Hematopoietic multipotent progenitor cell treated with erythropoietin and hydrocortisone succinate and interleukin-3 and kit ligand, for 6 days (in vitro differentiated cells): ENCODE measurements around the gene CD63.

Experiments
- DNase-seq: peaks from one replicate; pipeline ENCODE4 v3.0.0-alpha.2; 2015

Gene CD63

GRCh38 chr12:55720071-55720564, 8.7 kb downstream of the CD63 start, which contains the start of gene RDH5:
Gene RDH5, plus strand, starts transcription at chr12:55720393. Its CDS starts 792 bp downstream, at chr12:55721185.
- no peak for DNase-seq

DNA sequence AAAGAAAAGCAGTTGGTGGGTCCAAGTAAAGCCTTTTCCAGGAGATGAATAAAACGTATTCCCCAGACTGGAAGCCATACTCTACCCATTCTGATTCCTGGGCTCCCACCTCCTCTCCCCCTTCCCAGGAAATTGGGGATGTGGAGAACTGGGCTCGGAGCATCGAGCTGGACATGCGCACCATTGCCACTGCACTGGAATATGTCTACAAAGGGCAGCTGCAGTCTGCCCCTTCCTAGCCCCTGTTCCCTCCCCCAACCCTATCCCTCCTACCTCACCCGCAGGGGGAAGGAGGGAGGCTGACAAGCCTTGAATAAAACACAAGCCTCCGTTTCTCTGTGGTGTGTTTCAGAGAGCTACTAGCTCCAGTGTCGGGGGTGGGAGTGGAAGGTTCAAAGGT, 9.4 kb downstream of the CD63 start:
- no peak for DNase-seq

GRCh38 chr12:55718624-55719275, 10.1 kb downstream of the CD63 start:
- no peak for DNase-seq

- DNase-seq = no peak
Measured at GRCh38 chr12:55718015-55718414, 10.8 kb downstream of the CD63 start.

DNA sequence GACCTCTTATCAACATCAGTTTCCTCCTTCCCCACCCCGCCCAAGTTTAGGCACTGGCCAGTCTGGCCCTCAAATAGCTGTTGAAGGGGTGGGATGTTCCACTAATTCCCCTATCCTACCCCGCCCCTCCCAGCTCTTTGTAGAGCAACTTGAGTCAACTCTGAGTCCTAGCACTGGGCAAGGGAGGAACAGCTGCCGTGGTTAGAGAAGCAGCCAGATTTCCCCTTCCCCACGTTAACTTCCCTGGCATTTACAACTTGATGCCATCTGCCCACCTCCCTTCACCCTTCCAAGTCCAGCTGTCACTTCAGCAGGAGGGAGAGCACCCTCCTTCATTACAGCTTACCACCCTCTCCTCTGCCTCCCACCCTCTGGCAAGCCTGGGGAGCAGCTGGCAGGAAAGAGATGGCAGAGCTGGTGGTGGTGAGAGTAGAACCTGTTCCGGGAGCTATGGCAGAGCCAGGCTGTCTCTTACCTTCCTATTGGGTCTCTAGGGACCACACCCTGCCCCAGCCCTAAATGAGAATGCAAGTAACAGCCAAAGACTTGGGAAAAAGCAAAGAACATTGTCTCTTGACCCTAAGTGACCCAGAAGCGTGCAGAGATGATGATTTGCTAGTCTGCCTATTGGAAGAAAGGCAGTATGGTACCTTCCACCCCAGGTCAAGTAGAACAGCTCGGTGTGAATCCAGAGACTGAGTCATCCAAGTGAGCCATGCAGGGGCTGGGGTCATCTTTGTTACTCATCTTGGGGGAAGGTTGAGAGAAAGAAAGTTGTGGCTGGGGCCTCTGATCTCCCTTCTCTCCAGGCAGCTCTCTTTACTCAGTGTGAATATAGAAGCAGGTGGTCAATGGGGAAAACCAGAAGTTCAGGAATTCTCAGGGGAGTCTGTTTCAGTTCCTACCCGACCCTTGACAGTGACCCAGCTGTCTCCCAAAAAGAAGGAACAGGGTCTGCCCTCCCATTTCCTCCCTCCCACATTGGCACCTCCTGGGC, 11.5 kb downstream of the CD63 start:
- peak; percentile 55 for DNase-seq

- DNase-seq = no peak
Measured at GRCh38 chr12:55716582-55716957, 12.2 kb downstream of the CD63 start.

DNA sequence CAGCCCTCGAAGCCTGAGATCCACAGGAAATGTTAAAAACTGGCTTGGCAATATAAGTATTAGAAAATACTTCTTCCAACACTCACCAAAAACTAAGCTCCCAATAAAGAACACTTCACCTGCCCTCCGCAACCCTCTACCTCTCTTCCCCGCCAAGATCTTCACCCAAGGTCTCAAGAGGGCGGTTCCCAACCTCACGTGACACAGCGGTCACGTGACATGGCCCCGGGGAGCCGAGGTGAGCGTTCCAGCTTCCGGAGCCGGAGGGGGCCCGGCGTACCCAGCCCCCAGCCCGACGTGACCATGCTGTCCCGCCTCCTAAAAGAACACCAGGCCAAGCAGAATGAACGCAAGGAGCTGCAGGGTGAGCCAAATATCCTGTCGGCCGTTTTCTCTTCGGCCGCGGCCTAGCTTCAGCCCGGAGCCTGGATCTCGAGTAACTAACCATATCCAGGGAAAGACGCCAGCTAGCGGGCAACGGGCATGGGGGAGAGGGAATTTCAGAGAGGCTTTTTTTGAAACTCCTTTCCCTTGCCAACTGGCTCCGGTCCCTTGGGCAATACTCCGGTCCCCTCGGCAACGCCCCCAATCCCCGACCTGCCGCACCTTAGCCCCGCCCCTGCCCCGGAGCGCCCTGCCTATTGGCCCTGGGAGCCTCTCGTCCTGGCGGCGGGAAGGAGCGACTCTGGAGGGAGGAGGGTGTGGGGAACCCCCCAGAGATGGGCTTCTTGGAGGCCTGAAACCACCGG, 12.8 kb downstream of the CD63 start, which contains the start of gene BLOC1S1:
Gene BLOC1S1 (plus strand): TSS at position 214 of the 749 bp plus-strand sequence. CDS start 6 bp downstream, at position 220.
- DNase-seq = peak; percentile 95

GRCh38 chr12:55715169-55715764, 13.5 kb downstream of the CD63 start:
- no peak for DNase-seq

DNA sequence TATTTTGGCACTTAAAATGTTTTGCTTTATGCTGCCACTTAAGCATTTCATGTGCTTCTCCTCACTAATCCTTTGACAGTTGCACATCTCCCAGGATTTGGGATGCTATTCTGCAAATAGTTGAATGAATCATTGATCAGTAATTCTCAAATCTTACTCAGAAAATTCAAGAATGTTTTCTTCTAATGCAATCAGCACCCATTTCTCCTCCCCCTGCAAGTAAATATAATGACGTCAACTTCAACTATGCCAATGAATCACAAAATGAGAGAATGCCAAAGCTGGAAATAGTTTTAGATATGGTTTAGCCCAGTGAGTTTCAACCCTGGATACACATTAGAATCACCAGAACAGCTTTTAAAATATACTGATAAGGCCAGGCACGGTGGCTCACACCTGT, 15.1 kb downstream of the CD63 start:
- no peak for DNase-seq

GRCh38 chr12:55712700-55713415, 16.0 kb downstream of the CD63 start:
- DNase-seq = no peak

DNA sequence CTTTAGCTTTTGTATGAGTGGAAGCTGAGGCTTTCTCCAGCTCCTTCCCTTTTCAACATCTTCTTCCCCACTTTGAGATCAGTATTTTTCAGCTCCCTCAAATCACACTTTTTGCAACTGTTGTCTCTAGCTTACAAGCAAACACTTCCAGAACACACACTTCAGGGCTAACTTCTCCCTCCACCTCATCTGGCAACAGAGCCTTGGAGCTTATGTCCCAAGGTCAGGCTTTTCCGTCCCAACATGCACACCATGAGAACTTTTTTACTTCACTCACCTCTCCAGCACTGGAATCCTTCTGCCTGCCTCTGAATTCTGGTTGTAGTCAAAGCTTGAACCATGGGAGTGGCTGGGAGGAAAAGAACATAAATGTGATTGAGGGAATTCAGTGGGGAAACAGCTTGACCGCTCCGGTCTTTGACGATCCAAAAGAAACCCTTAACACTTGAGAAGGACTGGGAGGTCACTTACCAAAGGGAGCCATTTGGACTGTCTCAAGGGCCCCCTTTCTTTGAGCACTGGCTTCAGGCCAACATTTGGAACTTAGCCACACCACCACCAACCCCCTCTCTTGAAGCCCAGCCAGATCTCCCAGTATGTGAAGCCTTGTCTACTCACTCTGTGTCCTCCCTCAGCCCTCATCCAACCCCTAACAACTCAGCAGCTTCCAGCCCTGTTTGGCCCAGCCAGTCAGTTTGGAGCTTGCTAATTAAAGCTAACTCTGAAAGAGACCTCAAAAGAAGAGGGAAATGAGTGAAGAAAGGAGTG, 16.8 kb downstream of the CD63 start:
- DNase-seq = no peak

DNA sequence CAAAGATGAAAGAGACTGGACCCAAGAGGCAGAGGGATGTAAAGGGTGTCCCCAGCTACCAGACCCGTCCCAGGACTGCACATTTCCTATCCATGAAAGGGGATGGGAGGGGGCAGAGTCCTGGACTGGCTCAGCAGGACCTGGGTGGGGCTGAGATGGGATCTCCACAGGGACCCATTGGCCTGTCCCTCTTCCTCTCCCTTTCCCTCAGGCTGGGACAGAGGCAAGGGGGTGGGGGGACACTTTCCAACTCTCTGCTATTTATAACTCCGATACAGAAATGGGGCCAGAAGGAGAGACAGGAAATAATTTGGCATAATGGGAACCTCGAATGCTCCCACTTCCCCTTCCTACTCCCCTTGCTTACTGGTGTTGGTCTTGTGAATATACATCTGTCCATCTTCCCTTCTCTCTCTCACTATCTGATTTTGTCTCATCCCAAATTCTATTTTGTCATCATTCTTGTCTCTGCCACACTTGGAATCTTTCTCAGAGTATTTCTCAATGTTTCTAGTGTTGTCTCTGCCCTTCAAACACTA, 20.0 kb downstream of the CD63 start:
- DNase-seq = no peak

DNA sequence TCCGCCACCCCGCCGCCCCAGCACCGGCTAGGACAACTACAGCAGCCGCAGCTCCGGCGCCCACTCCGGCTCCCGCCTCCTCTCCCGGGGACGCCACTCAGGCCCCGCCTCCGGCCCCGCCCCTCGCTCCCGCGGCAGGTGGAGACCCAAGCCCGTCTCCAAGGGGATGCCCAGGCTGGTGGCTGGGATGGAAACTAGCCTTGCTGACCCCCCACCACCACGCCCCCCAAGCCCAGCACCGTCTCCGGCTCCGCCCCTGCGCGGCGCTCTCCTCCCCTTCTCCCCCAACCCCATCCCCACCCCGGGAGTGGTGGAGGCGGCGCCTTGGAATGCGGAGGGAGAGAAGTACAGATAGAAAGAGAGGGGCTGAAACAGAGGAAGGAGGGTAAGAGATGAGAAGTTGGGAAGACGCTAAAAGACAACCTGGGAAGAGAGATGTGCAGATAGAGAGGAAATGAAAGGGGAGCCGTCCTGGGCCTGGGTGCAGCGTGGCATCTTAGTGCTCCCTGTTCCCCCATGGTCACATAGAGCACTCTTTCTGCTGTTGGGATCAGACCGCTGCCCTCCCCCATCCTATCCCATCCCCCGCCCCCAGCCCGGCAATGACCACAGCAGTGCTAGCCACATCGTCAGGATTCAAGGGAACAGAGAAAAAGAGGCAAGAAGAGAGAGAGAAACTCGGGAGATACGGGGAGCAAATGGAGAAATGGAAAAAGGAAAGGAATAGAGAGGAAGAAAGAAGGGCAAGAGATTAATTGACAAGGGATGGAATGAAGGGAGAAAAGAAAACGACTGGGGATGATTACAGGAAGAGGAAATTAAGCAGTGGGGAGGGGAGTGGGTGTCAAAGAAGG, 20.7 kb downstream of the CD63 start, which contains the start of gene ITGA7:
Gene ITGA7 (minus strand): TSS at position 64 of the 854 bp plus-strand sequence. CDS start 222 bp downstream, outside the sequence.
- DNase-seq = no peak

- no peak for DNase-seq
Measured at GRCh38 chr12:55707219-55707671, 21.6 kb downstream of the CD63 start.

DNA sequence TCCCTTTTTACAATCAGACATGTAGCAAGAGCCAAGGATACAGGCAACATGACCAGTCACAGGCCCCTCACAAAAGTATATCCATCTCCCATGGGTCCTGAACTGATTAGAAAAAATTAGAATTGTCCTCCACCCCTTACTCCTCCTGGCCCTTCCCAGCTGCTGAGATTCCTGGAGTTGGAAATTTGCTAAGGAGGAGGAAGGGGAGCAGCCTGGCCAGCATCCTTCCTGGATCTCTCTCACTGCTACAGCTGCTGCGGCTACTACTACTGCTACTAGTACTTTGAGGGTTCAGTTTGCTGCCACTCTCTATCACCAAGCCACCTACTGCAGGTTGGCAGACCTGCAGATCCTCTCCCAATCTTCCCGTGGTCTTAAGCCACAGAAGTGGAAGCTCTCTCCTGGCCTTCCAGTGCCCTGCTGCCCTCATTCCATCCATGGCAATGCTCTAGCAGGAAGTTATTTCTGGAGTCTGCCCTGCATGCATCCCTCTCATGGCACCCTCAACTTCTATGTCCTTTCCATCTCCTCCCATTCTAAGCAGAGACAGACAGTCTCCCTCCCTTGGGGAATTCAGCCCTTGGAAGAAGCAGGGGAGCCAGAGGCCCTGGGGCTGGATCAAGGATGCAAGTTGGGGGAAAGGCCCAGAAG, 22.1 kb downstream of the CD63 start:
- no peak for DNase-seq

DNA sequence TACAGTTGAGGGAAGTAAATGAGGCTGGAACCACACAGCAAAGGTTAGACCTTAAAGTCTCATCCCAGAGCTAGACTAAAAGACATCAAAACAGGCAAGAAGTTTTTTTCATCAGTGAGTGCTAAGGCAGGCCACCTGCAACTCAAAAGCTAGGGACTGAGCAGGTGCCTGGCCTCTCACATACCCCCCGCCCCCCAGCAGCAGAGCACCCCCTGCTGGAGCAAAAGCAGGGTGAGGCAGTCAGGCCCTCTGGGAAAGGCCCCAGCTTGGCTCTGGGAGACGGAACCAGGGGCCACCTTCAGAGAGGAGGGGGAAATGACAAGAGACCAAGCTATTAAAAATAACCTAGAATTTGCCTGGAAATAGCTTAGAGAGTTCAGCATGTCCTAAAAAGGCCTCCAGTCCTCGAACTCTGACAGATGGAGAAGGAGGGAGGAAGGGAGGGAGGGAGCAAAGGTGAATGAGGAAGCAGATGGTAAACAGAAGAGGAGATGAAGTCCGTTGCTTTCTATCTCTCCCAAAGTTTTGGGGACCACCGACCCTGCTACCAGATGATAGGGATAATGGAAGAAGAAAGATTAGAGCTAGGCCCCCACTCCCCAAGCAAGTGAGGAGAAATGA, 22.9 kb downstream of the CD63 start:
- no peak for DNase-seq

DNA sequence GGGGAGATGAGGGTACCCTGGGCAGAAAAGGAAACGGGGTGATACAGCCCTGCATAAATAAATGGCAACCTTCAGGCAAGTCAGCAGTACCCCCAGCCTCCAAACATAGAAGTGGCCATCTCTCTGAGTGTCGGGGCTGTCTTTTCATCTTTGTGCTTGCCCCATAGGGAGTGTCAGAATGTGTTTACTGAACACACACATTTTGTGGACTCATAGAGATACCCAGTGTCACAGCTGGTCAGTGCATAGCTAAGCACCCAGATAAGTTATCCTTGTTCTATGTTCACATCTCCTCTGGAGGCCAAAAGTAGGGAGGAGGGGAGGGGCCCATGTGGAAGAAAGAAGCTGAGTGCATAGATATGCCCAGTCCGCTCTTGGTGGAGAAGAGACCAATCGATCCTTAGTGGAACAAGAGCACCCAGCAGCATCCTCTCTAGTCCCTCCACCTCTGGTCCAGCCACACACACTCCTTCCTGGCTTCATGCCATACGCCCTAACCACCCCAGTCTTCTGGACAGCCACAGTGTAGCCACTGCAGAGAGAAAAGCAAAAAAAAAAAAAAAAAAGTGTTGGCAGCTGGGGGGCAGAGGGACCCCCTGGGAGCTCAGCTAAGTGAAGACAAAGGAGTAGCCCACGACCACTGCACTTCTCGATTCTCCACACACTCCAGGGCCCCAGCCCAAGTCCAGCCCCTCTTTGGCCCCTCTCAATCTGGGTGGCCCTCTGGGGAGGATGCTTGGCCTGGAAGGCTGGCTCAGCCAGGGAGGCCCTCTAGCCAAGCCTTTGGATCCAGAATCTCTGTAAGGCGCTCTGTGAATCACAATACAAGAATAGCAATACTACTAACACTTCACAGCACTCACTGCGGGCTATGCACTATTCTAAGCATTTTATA, 23.7 kb downstream of the CD63 start:
- DNase-seq = no peak
